Cardiac fibroblast (primary cell): ENCODE results near the gene JAK1.

Experiments used
- DNase-seq, 2 donors: peaks; one replicate each; pipeline versions ENCODE4 v3.0.0 to v3.0.0-alpha.2; 2010; ENCODE audit warnings: low read depth in 2 of 2
- H3K4me3 ChIP-seq, 2 donors: replicated peaks in 1 of 2; 1 replicate in 1 of 2; 2 replicates in 1 of 2; pipeline ENCODE4 v1.5.1; 2011; ENCODE audit warnings: low read depth in 2 of 2, low read length in 2 of 2, mild to moderate bottlenecking in 2 of 2, moderate library complexity in 1 of 2
- CTCF ChIP-seq: IDR thresholded peaks from one replicate; pipeline ENCODE4 v1.5.1; 2011; ENCODE audit warnings: low read depth, mild to moderate bottlenecking, low read length, inconsistent platforms

Gene JAK1

GRCh38 chr1:64950284-64950809, 16.0 kb downstream of the JAK1 start:
- no peak for TF ChIP-seq CTCF
- H3K4me3 ChIP-seq = no peak overlapping the region
- no peak for DNase-seq

DNA sequence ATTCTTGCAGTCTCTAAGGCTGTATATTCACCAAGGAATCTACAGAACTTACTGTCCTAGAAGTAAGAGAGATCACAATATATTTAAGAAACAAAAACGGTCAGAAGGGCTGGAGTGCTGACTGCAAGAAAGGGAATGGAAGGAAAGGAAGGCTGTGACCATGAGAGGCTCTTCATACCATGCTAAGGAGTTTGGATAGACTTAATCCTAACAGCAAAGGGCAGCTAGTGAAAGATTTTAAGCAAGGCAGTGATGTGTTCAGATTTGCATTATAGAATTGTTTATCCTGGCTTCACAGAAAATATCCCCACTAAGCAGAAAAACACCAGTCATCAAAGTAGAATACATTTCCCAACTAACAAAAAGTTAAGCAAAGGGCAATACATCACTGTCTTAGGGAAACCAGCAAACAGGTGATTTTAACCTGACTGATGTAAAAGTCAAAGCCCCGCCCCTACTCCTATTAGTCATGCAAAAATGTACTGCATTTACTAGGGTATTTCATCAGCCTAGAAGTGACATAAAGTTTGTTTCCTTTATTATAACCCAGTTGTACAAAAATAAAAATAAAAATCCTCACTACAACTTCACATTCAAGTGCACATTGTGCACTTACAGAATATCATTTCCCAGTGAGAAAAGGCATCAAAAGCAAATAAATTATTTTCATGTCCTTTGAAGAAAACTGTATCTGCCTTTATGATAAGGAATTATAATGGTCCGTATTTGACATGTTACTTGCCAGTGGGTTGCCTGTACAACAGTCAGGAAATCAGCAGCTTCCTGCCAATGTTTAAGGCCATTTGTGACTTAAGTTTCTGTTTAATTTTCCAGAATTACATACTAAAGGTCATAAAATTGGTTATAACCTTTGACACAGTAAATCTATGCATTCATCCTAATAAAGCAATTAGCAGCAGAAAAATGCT, 17.2 kb downstream of the JAK1 start:
- peak in 1 of 2 donors; percentile 47 for DNase-seq
- H3K4me3 ChIP-seq = no peak overlapping the region
- TF ChIP-seq CTCF = no peak

- no peak for DNase-seq
- H3K4me3 ChIP-seq = no peak overlapping the region
- TF ChIP-seq CTCF = no peak
Measured at GRCh38 chr1:64948216-64948615, 18.1 kb downstream of the JAK1 start.

- TF ChIP-seq CTCF = no peak
- DNase-seq = no peak
- H3K4me3 ChIP-seq = no peak overlapping the region
Measured at GRCh38 chr1:64946916-64947315, 19.4 kb downstream of the JAK1 start.

- no peak for TF ChIP-seq CTCF
- H3K4me3 ChIP-seq = no peak overlapping the region
- no peak for DNase-seq
Measured at GRCh38 chr1:64944913-64945312, 21.4 kb downstream of the JAK1 start.

- DNase-seq = no peak
- TF ChIP-seq CTCF = no peak
- H3K4me3 ChIP-seq = no peak overlapping the region
Measured at GRCh38 chr1:64942675-64943074, 23.7 kb downstream of the JAK1 start.
